ENCODE data around the gene DENND5B. TPM values are rescaled to one million over a fixed set of nuclear protein-coding genes. Genes with fewer than 3 reads are reported as not detected.
"Not testable (repeated sequence)": the region's sequence is repeated elsewhere in the genome, so short reads cannot be mapped to it uniquely, and the experiment has no call there.

Gene DENND5B
- total RNA-seq, 1 donor from 2014 or later = 7.8 TPM

- DNase-seq (ENCODE audit: low read depth, low spot score) = peak; percentile 73
Measured at GRCh38 chr12:31506515-31507306, 84.2 kb downstream of the DENND5B start.

- DNase-seq (ENCODE audit: low read depth, low spot score) = no peak
Measured at GRCh38 chr12:31504625-31505222, 86.2 kb downstream of the DENND5B start.

- DNase-seq (ENCODE audit: low read depth, low spot score) = not testable (repeated sequence)
Measured at GRCh38 chr12:31501014-31501413, 89.9 kb downstream of the DENND5B start.

DNA sequence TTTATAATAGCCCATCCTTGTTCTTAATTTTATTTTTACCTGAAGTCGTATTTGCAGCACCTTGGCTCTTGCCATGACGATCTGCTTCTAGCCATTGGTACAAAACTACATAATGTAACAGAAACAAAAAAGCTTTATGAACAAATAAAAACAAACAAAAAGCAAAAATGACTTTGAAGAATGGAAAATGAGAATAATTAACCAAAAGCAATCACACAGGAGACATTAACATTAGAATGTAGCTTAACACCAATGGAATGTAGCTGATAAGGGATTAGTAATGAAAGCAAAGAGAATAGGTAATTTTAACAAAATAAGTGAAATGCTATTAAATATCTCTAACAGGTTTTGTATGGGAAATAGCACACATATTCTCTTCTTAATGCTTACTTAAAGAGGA, 91.4 kb downstream of the DENND5B start:
- no peak for DNase-seq (ENCODE audit: low read depth, low spot score)

GRCh38 chr12:31498424-31498823, 92.5 kb downstream of the DENND5B start:
- DNase-seq (ENCODE audit: low read depth, low spot score) = no peak

GRCh38 chr12:31496257-31496656, 94.7 kb downstream of the DENND5B start:
- no peak for DNase-seq (ENCODE audit: low read depth, low spot score)

DNA sequence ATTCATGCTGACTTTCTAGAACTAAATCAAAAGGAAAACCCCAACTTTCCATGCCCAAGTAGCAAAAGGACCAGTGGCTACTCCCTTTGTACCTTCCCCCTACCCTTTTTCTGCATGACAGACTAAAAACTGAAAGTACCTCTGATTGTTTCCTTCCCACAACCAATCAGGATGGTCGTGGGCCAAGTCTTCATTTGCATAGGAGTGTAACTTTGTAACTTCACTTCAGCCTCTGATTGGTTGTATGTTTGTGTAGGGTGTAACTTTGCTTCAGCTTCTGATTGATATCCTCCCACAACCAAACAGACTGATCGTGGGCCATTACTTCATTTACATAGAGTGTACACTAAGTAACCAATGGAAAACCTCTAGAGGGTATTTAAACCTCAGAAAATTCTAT, 96.5 kb downstream of the DENND5B start:
- DNase-seq (ENCODE audit: low read depth, low spot score) = no peak

GRCh38 chr12:31492599-31493196, 98.2 kb downstream of the DENND5B start:
- no peak for DNase-seq (ENCODE audit: low read depth, low spot score)

GRCh38 chr12:31491841-31492598, 98.9 kb downstream of the DENND5B start:
- DNase-seq (ENCODE audit: low read depth, low spot score) = peak; percentile 73

DNA sequence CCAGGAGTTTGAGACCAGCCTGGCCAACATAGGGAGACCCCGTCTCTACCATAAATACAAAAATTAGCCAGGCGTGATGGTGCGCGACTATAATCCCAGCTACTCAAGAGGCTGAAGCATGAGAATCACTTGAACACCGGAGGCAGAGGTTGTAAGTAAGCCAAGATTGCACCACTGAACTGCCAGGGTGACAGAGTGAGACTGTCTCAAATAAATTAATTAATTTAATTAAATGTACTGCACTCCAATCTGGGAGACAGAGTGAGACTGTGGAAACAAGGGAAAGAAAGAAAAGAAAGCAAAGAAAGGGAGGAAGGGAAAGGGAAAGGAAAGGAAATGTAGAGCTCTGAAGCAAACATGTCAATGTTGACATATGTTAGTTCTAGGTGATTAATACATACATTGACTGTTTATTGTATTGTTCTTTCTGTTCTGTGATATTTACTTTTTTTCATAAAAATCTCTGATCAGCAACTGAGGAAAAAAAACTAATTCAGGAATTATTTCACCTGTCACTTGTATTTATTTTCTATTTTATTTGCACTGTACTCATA, 99.6 kb downstream of the DENND5B start:
- no peak for DNase-seq (ENCODE audit: low read depth, low spot score)

DNA sequence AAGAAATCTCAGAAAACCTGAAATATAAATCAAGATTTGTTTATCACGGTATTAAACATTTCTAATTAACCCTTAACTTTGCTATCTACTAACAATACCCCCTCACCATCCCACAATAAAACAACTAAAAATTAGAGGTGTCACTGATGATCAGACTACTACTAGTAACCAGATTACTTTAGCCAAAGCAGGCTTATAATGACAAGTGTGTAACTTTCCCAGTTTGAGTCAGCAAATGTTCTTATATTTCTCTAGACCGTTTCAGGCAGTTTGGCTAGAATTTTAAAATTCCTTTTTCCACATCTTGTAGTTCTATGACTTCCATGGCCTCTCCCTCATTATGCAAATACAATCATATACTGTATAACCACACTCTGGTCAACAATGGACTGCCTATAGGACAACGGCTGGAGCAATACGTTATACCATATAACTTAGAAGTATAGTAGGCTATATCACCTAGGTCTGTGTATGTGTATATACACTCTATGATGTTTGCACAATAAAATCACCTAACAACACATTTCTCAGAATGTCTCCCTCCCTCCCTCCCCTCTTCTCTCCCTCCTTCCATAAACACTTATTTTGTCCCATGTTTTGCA, 102.1 kb downstream of the DENND5B start:
- DNase-seq (ENCODE audit: low read depth, low spot score) = no peak

DNA sequence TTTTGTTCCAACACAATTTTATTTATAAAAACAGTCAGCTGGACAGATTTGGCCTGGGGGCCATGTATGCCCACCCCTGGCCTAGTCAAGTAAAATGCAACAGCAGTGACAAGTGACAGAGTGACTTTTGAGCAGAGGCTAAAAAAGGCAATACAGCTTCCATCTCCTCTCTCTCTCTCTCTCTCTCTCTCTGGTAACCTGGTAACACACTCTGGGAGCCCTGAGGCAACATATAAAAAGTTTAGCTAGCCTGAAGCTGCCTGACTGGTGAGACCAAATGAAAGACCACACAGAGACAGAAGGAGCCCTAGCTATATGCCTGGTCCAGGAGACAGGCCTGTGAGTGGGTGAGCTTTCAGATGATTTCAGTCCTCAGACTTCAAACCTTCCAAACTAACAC, 105.4 kb downstream of the DENND5B start:
- no peak for DNase-seq (ENCODE audit: low read depth, low spot score)

DNA sequence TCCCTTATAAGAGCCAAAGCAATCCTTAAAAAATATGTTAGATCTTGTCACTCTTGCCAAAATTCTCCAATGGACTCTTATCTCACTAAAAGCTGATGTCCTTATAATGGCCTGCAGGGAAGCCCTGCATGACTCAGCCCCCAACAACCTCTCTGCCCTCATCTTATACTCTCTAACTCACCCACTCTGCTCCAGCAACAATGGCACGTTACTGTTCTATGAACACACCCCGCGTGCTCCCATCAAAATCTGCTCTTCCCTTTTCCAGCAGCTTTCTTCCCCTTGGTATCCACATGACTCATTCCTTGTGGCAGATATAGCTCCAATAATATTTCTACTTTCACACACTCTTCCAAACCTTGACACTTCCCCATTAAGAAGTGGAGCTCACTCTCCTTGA, 108.1 kb downstream of the DENND5B start:
- DNase-seq (ENCODE audit: low read depth, low spot score) = peak; percentile 5

GRCh38 chr12:31481415-31481814, 109.5 kb downstream of the DENND5B start:
- no peak for DNase-seq (ENCODE audit: low read depth, low spot score)

DNA sequence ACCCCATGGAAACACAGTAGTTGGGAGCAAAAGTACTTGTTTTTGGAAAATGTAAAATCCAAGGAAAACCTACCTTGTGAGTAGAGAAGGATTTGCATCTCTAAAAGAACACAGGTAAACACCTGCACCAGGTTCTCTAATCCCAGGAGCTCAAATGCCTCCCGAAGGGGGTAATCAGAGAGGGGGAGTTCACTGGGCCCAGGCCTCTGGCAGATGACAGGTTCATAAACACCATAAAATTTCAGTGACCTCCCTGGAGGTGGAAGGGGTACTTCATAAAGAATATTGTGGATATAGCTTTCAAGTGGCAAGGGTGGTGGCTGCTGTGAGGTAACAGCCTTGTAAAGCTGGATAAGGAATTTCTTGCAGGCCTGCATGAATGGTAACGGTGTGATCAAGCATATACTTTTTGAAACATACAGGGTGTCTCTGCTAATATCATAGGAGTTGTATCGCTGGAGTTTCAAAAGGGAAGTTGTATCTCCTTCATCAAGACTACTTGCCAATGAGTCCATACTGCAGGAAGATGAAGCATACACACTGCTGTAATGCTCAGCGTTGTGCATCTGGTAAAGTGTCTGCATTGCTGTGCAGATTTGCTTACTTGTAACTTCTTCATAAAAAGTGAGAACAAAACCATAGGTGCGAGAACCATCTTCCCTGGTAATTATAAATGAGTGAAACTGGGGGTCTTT, 111.3 kb downstream of the DENND5B start:
- no peak for DNase-seq (ENCODE audit: low read depth, low spot score)

DNA sequence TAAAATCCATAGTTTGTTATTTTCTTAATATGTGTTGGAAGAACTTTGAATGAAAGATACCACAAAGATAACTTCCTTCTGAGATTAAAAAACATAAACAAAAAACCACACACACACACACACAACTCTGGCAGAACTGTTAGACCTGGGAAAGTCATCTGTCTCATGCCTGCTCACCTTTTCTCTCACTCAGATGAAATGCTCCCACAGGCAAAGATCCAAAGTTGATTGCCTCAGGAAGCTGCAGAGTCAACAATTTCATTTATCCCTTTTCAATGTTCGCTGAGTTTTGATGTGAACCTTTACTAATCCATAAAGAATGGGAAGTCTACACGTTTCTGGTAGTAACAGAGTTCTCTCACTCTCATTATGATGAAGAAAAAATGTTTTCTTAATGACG, 112.0 kb downstream of the DENND5B start:
- DNase-seq (ENCODE audit: low read depth, low spot score) = no peak

DNA sequence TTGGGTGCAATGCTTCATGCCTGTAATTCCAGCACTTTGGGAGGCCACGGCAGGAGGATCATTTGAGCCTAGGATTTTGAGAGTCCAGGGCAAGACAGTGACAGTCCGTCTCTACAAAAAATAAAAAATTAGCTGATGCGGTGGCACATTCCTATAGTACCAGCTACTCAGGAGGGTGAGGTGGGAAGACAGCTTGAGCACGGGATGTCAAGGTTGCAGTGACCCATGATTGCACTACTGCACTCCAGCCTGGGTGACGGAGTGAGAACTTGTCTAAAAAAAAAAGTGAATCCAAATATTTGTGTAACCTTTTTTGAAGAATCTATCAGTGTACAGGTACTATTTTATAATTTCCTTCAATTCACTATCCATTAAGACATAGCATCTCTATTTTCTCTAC, 112.5 kb downstream of the DENND5B start:
- no peak for DNase-seq (ENCODE audit: low read depth, low spot score)

- DNase-seq (ENCODE audit: low read depth, low spot score) = no peak
Measured at GRCh38 chr12:31477687-31478086, 113.2 kb downstream of the DENND5B start.

DNA sequence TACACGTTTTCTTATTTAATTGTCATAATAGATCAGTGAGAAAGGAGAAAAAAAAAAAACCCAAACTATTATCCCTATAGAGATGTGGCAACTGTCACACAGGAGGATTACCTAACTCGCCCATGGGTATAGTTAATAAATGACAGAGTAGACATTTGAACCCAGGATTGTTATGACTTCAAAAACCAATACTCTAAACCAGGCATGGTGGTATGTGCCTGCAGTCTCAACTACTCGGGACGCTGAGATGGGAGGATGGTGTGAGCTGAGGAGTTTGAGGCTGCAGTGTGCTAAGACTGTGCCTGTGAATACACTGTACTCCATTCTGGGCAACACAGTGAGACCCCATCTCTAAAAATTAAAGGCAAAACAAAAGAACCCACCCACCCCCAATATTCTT, 114.5 kb downstream of the DENND5B start:
- DNase-seq (ENCODE audit: low read depth, low spot score) = no peak

DNA sequence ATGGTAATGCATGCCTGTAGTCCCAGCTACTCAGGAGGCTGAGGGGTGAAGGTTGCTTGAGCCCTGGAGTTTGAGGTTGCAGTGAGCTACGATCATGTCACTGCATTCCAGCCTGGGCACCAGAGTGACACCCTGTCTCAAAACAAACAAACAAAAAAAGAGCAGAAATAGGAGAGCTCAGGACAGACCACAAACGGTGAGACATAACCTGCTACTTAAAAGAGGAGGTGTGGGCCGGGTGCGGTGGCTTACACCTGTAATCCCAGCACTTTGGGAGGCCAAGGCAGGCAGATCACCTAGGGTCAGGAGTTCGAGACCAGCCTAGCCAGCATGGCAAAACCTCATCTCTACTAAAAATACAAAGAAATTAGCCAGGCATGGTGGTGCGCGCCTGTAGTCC, 115.3 kb downstream of the DENND5B start:
- not testable (repeated sequence) for DNase-seq (ENCODE audit: low read depth, low spot score)

DNA sequence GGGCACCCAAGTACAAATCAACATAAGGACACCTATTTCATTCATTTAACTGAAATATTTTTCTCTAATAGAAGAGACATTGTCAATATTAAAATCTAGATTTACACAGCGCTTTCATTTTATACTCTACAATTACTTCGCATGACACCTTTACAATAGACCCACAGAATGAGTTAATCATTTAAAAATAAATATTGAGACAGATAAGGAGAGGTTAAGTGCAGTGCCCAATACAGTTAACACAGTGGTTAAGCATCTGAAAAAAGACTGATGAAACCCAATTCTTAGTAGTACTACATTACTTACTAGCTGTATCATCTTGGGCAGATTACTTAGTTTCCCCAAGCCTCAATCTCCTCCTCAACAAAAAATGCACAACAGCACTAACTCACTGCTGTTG, 116.2 kb downstream of the DENND5B start:
- no peak for DNase-seq (ENCODE audit: low read depth, low spot score)
